SK-N-SH treated with all-trans-retinoic acid at 6 μM for 48 hours (cell line): ENCODE measurements around the gene PPP2R1B.

ENCODE experiments used
- ATAC-seq: fragments of 200-7000 bp; cut with Tn5 transposase; 3 replicates; pipeline ENCODE4 v1.9.1; 2020; ENCODE audit warnings: mild to moderate bottlenecking, moderate library complexity
- ARNTL ChIP-seq: fragments of 450-650 bp; formaldehyde crosslinking; IDR thresholded peaks from 2 replicates; pipeline ENCODE4 v1.5.0; 2020; ENCODE audit warnings: low read depth, mild to moderate bottlenecking, moderate library complexity, borderline replicate concordance
- BACH2 ChIP-seq: fragments of 250-450 bp; sonication (Bioruptor Pico); IDR thresholded peaks from 2 replicates; pipeline ENCODE4 v1.9.0; 2021; ENCODE audit warnings: mild to moderate bottlenecking, borderline replicate concordance
- CREB5 ChIP-seq: fragments of 250-450 bp; sonication (Bioruptor Pico); IDR thresholded peaks from 2 replicates; pipeline ENCODE4 v1.5.1; 2020; ENCODE audit warnings: low read depth, mild to moderate bottlenecking, moderate library complexity
- CSRNP3 ChIP-seq: fragments of 250-450 bp; sonication (Bioruptor Pico); IDR thresholded peaks from 2 replicates; pipeline ENCODE4 v1.5.1; 2021; ENCODE audit warnings: mild to moderate bottlenecking, moderate library complexity
- ESRRG ChIP-seq: fragments of 250-450 bp; sonication (Bioruptor Pico); IDR thresholded peaks from 2 replicates; pipeline ENCODE4 v1.6.1; 2021; ENCODE audit warnings: mild to moderate bottlenecking
- GLIS3 ChIP-seq: fragments of 250-450 bp; sonication (Bioruptor Pico); IDR thresholded peaks from 2 replicates; pipeline ENCODE4 v1.5.0; 2020; ENCODE audit warnings: mild to moderate bottlenecking, moderate library complexity
- OSR1 ChIP-seq: fragments of 250-450 bp; sonication (Bioruptor Pico); IDR thresholded peaks from 2 replicates; pipeline ENCODE4 v1.8.0; 2022; ENCODE audit warnings: moderate library complexity, mild to moderate bottlenecking, inconsistent platforms
- POU6F1 ChIP-seq: fragments of 250-450 bp; sonication (Bioruptor Pico); IDR thresholded peaks from 2 replicates; pipeline ENCODE4 v1.8.0; 2021; ENCODE audit warnings: low read depth, mild to moderate bottlenecking, moderate library complexity, borderline replicate concordance
- SNAI2 ChIP-seq: fragments of 250-450 bp; sonication (Bioruptor Pico); IDR thresholded peaks from 2 replicates; pipeline ENCODE4 v1.5.0; 2020; ENCODE audit warnings: mild to moderate bottlenecking, moderate library complexity
- TCF4 ChIP-seq: fragments of 250-450 bp; sonication (Bioruptor Pico); IDR thresholded peaks from 2 replicates; pipeline ENCODE4 v1.8.0; 2021; ENCODE audit warnings: mild to moderate bottlenecking, moderate library complexity, borderline replicate concordance
- TOX ChIP-seq: fragments of 250-450 bp; sonication (Bioruptor Pico); IDR thresholded peaks from 2 replicates; pipeline ENCODE4 v1.8.0; 2021; ENCODE audit warnings: mild to moderate bottlenecking, moderate library complexity, borderline replicate concordance
- TSHZ2 ChIP-seq: fragments of 250-450 bp; sonication (Bioruptor Pico); IDR thresholded peaks from 2 replicates; pipeline ENCODE4 v1.5.0; 2020; ENCODE audit warnings: mild to moderate bottlenecking, moderate library complexity
- ZC3H10 ChIP-seq: fragments of 250-450 bp; sonication (Bioruptor Pico); IDR thresholded peaks from 2 replicates; pipeline ENCODE4 v1.5.1; 2021; ENCODE audit warnings: mild to moderate bottlenecking, moderate library complexity
- ZFP3 ChIP-seq: fragments of 250-450 bp; sonication (Bioruptor Pico); IDR thresholded peaks from 2 replicates; pipeline ENCODE4 v1.5.0; 2020; ENCODE audit warnings: mild to moderate bottlenecking, moderate library complexity
- ZNF565 ChIP-seq: fragments of 450-650 bp; formaldehyde crosslinking; conservative IDR thresholded peaks from 2 replicates; pipeline ENCODE4 v1.5.0; 2020; ENCODE audit warnings: low read depth, mild to moderate bottlenecking, moderate library complexity
- ZNF8 ChIP-seq: fragments of 450-650 bp; formaldehyde crosslinking; IDR thresholded peaks from 2 replicates; pipeline ENCODE4 v1.5.0; 2020; ENCODE audit warnings: mild to moderate bottlenecking, moderate library complexity

The PPP2R1B gene

GRCh38 chr11:111765984-111766833, at the start of gene PPP2R1B:
TSS of gene PPP2R1B (minus strand) at chr11:111766389. CDS start at chr11:111766361, 28 bp downstream.
- TF ChIP-seq GLIS3 (CRISPR knock-in tag) (no peak), POU6F1 (CRISPR knock-in tag) (no peak), OSR1 (CRISPR knock-in tag) (no peak), ZFP3 (no peak), CSRNP3 (CRISPR knock-in tag) (no peak), ZC3H10 (no peak), TOX (no peak), ZNF565 (CRISPR knock-in tag) (no peak), TSHZ2 (CRISPR knock-in tag) (no peak), CREB5 (CRISPR knock-in tag) (no peak), ESRRG (CRISPR knock-in tag) (no peak)
- peak; percentile 94 for ATAC-seq

- ATAC-seq: no peak
- no peak for TF ChIP-seq OSR1 (CRISPR knock-in tag)
- TF ChIP-seq TCF4 (CRISPR knock-in tag): no peak
- no peak for TF ChIP-seq ZC3H10
- TF ChIP-seq TSHZ2 (CRISPR knock-in tag): no peak
These were observed 49.3 kb upstream of the PPP2R1B start for GRCh38 chr11:111815489-111815888.

- ATAC-seq: no peak
- TF ChIP-seq TSHZ2 (CRISPR knock-in tag) (no peak), ZNF565 (CRISPR knock-in tag) (no peak), BACH2 (CRISPR knock-in tag) (no peak), ARNTL (CRISPR knock-in tag) (no peak), ZNF8 (no peak), SNAI2 (CRISPR knock-in tag) (no peak), CSRNP3 (CRISPR knock-in tag) (no peak), CREB5 (CRISPR knock-in tag) (no peak), TCF4 (CRISPR knock-in tag) (no peak)
These were observed 48.5 kb upstream of the PPP2R1B start for GRCh38 chr11:111814557-111815320.
